OCI-LY3 (cell line): ENCODE measurements around the gene TRABD.

ENCODE experiments used
- H2AFZ ChIP-seq: fragments of 200-600, 300-600 bp; shearing (Covaris generic); 2 replicates; pipeline ENCODE4 v1.6.0; 2014; ENCODE audit warnings: antibody characterized with exemption, low read depth, low read length
- H3K27ac ChIP-seq: fragments of 200-600, 300-600 bp; sonication (generic); 2 replicates; pipeline ENCODE4 v1.5.1; 2014; ENCODE audit warnings: mild to moderate bottlenecking, low read length, moderate library complexity, mixed read lengths
- H3K27me3 ChIP-seq: fragments of 200-600, 300-600 bp; sonication (generic); 2 replicates; pipeline ENCODE4 v1.6.1; 2014; ENCODE audit warnings: low read depth, low read length, mixed read lengths
- H3K36me3 ChIP-seq: fragments of 200-600, 300-600 bp; sonication (generic); replicated peaks from 2 replicates; pipeline ENCODE3; 2014; ENCODE audit warnings: low read depth, low read length, mixed read lengths
- H3K4me1 ChIP-seq: fragments of 300-600, 200-600 bp; sonication (generic); 2 replicates; pipeline ENCODE4 v1.6.1; 2014; ENCODE audit warnings: low read length, mixed read lengths
- H3K4me2 ChIP-seq: fragments of 200-600, 300-600 bp; sonication (generic); 2 replicates; pipeline ENCODE4 v1.6.1; 2014; ENCODE audit warnings: low read length, mixed read lengths
- H3K4me3 ChIP-seq: fragments of 300-600, 200-600 bp; sonication (generic); 2 replicates; pipeline ENCODE4 v1.5.1; 2014; ENCODE audit warnings: antibody characterized with exemption, mild to moderate bottlenecking, low read length, moderate library complexity
- H3K79me2 ChIP-seq: fragments of 300-600, 200-600 bp; shearing (Covaris generic); 2 replicates; pipeline ENCODE4 v1.6.1; 2014; ENCODE audit warnings: mild to moderate bottlenecking, low read length, mixed read lengths
- H3K9ac ChIP-seq: fragments of 300-600, 200-600 bp; shearing (Covaris generic); 2 replicates; pipeline ENCODE4 v1.6.0; 2014; ENCODE audit warnings: mild to moderate bottlenecking, low read length, moderate library complexity
- H3K9me3 ChIP-seq: fragments of 200-600, 300-600 bp; shearing (Covaris generic); 2 replicates; pipeline ENCODE4 v1.6.1; 2014; ENCODE audit warnings: low read length, mixed read lengths; ENCODE audit not compliant: insufficient read depth
- H4K20me1 ChIP-seq: fragments of 200-600, 300-600 bp; sonication (generic); 2 replicates; pipeline ENCODE4 v1.6.1; 2016; ENCODE audit warnings: low read length, mixed read lengths; ENCODE audit not compliant: insufficient read depth
- CTCF ChIP-seq: fragments of 200-600, 300-600 bp; sonication (generic); IDR thresholded peaks from 2 replicates; pipeline ENCODE4 v1.5.1; 2014; ENCODE audit warnings: antibody characterized with exemption, low read length, low read depth
- EZH2phosphoT487 ChIP-seq: fragments of 200-600 bp; shearing (Covaris generic); IDR thresholded peaks from 2 replicates; pipeline ENCODE4 v1.6.1; 2018; ENCODE audit warnings: antibody characterized with exemption, mixed run types, low read depth

Gene TRABD

GRCh38 chr22:50200461-50201190 lies 14.9 kb downstream of the TRABD start, which contains the start of gene SELENOO:
TSS of gene SELENOO (plus strand) at chr22:50201011. CDS start at chr22:50201037, 26 bp downstream.
- H3K27ac ChIP-seq, result no peak within 1 kb of the TSS
- H3K9me3 ChIP-seq, result no peaks in the 10 kb centered on the region
- peaks cover 23% of the 10 kb centered on the region for H3K79me2 ChIP-seq
- H3K27me3 ChIP-seq, result no peaks in the 10 kb centered on the region
- H3K4me2 ChIP-seq, result peak within 1 kb of the TSS; percentile 95
- H3K4me3 ChIP-seq, result peak within 1 kb of the TSS; percentile 93
- H2AFZ ChIP-seq, result no peak within 1 kb of the TSS
- H3K36me3 ChIP-seq, result peaks cover 4% of the 10 kb centered on the region
- peaks cover 10% of the 10 kb centered on the region; the same call in 1 of the 2 replicates for H4K20me1 ChIP-seq
- no peak for TF ChIP-seq CTCF
- no peak for TF ChIP-seq EZH2phosphoT487
- peaks cover 12% of the 10 kb centered on the region; the same call in 1 of the 2 replicates for H3K4me1 ChIP-seq
- H3K9ac ChIP-seq, result peak within 1 kb of the TSS; percentile 70

- H2AFZ ChIP-seq, result no peak overlapping the region
- no peaks in the 10 kb centered on the region for H3K27me3 ChIP-seq
- no peak overlapping the region for H3K27ac ChIP-seq
- no peaks in the 10 kb centered on the region for H3K9me3 ChIP-seq
- peak overlapping the region; percentile 70 for H3K9ac ChIP-seq
- H4K20me1 ChIP-seq, result peaks cover 10% of the 10 kb centered on the region; the same call in 1 of the 2 replicates
- peaks cover 23% of the 10 kb centered on the region for H3K79me2 ChIP-seq
- peaks cover 12% of the 10 kb centered on the region; the same call in 1 of the 2 replicates for H3K4me1 ChIP-seq
- peaks cover 6% of the 10 kb centered on the region for H3K36me3 ChIP-seq
- no peak for TF ChIP-seq CTCF
- no peak for TF ChIP-seq EZH2phosphoT487
- H3K4me2 ChIP-seq, result peak overlapping the region; percentile 95
- H3K4me3 ChIP-seq, result peak overlapping the region; percentile 93
These were observed 15.7 kb downstream of the TRABD start for GRCh38 chr22:50201191-50202129.

- Histone ChIP-seq H3K4me1 (peaks cover 12% of the 10 kb centered on the region; the same call in 1 of the 2 replicates), H4K20me1 (peaks cover 10% of the 10 kb centered on the region; the same call in 1 of the 2 replicates), H2AFZ (no peak overlapping the region), H3K27ac (no peak overlapping the region), H3K4me3 (peak overlapping the region; percentile 93), H3K27me3 (no peaks in the 10 kb centered on the region), H3K79me2 (peaks cover 23% of the 10 kb centered on the region), H3K4me2 (peak overlapping the region; percentile 95), H3K36me3 (peaks cover 7% of the 10 kb centered on the region), H3K9me3 (no peaks in the 10 kb centered on the region), H3K9ac (peak overlapping the region; percentile 70)
- TF ChIP-seq CTCF, result no peak
- TF ChIP-seq EZH2phosphoT487, result no peak
These were observed 16.5 kb downstream of the TRABD start for GRCh38 chr22:50202130-50202666.
